ENCODE data around the gene UBE2A. TPM values are rescaled to one million over a fixed set of nuclear protein-coding genes. Genes with fewer than 3 reads are reported as not detected.
A peak's percentile ranks its signal among the peaks of the same experiment; 100 is the strongest.

Gene UBE2A
- total RNA-seq, 2 donors from 2014 or later: 49.1 to 52.6 TPM

DNA sequence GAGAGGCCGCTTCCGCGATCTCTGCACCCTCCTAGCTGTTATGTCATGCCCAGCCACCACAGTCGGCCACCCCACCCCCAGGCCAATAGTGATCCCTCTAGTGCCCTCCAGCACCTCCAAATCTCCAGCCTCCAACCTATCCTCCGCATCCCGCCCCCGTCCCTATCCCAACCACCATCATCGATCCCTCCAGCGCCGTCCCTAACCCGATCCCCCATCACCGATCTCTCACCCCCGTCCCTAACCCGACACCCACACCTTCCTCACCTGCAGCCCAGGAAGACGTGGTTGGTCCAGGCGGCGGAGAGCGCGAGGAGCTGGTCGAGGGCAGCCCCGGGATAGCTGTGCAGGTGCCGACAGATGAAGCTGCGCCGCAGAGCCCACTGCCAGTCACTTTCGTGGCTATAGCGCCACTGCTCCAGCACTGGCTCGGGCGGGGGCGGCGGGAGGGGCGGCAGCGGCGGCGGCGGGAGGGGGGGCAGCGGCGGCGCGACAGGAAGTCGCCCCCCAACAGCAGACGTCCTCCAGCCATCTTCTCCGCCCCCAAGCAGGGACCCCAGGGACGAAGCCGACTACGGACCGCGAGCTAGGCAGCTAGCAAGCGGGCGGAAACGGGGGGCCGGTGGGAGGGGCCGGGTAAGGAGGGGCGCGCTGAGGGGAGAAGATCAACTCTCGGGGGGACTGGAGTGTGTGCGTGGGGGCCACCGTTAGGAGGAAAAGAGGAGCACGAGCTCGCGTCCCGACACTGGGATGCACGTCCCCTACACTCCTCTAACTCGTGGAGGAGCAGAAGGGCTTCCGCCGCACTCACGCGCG, 31.3 kb downstream of the UBE2A start:
- ATAC-seq (peak; percentile 72 to 84), DNase-seq (peak; percentile 48)
- intact Hi-C loops (cut with DNase I): loop anchor here in 1 of 2 donors (5.0 to 10.0 kb wide), 2 partner anchors 91 to 127 kb away; no protein-coding TSS in a partner anchor

DNA sequence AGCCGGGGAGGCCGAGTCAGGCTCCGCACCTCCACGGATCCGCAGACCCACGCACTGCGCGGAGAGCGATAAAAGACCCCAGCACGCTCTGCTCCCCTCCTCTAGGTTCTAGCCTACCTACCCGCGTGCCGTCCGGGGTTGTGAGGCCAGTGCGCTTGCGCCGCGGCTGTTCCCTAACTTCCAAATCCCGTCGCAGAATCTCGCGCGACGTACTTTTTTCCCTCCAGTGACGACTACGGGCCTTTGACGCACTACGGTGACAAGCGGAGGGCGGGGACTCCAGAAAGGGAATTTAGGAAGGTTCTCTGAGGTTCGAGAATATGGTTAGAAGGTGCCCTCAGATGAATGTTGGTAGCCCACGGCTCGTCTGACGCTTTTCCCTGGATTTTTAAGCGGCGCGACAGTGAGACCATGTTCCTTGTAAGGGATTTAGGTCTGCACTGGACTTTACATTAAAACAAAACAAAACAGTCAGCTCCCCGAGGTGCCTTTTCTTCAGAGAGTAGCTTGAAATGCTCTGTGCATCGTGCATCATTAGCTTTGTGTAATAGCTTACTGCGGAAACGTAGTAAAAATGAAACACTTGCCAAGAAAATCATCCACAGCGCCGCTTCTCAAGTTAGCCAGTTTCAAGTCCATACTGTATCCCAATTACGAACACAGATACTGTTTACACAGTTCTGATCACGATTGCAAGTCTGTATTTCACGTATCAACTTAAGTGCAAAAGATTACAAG, 32.1 kb downstream of the UBE2A start, which contains the start of gene NKRF:
NKRF (minus strand) TSS at position 145 of the 738 bp plus-strand sequence.
- DNase-seq (peak; percentile 94), ATAC-seq (peak; percentile 94 to 96)
- intact Hi-C loops (cut with DNase I): loop anchor here in 1 of 2 donors (5.0 to 10.0 kb wide), 2 partner anchors 92 to 126 kb away; no protein-coding TSS in a partner anchor

DNA sequence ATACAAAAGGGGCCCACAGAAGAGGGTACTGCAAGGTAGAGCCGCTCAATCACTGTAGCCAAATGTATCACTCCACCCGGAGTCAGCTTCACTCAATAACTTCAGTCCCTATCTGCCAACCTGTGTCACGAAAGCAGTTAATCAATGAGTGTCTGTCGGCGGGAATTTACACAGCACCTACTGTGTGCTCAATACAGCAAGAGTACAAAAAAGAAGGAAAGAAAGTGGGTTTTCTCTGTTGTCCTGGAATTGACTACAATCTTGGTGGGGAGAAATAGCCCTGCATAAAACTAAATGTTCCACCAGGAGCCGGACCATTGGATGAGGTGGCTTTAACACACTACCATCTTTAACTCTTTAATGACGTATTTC, 32.6 kb downstream of the UBE2A start:
- intact Hi-C loops (cut with DNase I): loop anchor here in 1 of 2 donors (5.0 to 10.0 kb wide), 2 partner anchors 92 to 125 kb away; no protein-coding TSS in a partner anchor
- ATAC-seq (no peak), DNase-seq (no peak)

DNA sequence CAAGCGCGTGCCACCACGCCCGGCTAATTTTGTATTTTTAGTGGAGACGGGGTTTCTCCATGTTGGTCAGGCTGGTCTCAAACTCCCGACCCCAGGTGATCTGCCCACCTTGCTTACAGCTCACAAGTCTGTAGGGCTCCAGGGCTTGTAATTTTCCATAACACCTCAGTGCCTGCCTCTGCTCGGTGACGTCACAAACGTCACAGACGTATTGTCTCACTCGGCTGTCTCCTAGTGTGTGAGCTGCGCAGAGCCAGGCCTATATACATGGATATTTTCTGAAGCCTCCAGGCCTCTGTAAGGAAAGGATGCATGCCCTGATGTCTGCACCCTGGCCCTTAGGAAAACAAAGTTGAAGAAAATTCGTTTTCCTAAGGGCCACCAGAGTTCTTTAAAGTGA, 40.4 kb downstream of the UBE2A start:
- ATAC-seq (no peak), DNase-seq (no peak)
- intact Hi-C loops (cut with DNase I): loop anchor here in 1 of 2 donors (10.0 kb wide), 1 partner anchor 110 kb away; no protein-coding TSS in a partner anchor

DNA sequence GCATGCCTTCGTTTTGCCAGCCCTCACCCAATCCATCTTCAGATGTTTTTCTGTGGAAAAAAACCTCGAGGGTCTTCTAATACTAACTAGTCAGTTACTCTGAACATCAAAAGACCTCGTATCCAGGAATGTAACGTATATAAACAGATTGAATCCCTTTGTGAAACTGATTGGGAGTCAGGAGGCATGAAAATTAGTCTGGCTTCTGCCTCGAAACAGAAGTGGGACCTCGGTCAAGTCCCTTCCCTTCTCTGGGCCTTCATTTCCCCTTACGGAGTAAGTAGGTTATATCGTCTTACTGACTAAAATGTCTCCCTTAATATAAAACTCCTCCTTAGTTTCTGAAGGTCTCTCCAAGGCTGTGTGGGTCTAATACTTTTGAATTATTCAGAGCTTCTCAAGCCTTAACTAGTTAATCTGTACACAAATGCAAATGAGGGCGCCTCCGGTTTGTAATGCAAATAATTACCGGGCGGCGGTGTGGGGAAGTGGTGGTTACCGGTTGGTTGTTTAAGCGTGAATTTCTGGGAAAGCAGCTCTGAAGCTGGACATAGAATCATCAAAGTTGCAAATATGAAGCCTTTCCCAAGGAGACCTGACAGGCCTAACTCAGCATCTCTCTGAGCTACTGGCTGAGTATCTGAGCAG, 43.3 kb downstream of the UBE2A start:
- no peak for DNase-seq
- no peak for ATAC-seq
- intact Hi-C loops (cut with DNase I): loop anchor here in 1 of 2 donors (10.0 kb wide), 1 partner anchor 107 kb away; no protein-coding TSS in a partner anchor

DNA sequence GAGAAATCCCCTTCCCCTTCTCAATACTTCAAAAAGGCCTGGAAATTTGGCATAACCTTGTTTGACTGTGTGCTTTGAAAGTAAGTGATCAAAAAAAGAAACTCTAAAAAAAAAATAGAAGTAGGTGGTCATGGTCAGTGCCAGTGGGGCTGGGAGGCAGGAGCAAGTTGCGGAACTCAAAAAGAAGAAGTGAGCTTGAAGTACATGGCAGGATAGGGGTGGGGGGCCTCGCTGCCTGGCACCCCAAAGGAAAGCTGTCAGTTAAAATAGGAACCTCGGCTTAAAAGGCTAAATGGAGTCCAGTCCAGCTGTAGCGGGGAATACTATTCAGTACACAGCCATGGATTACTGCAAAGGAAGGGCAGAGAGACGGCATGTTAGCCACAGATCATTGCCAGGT, 44.1 kb downstream of the UBE2A start:
- DNase-seq (no peak), ATAC-seq (peak in 1 of 2 donors; percentile 57)
- intact Hi-C loops (cut with DNase I): loop anchor here in 1 of 2 donors (10.0 kb wide), 1 partner anchor 106 kb away; no protein-coding TSS in a partner anchor

DNA sequence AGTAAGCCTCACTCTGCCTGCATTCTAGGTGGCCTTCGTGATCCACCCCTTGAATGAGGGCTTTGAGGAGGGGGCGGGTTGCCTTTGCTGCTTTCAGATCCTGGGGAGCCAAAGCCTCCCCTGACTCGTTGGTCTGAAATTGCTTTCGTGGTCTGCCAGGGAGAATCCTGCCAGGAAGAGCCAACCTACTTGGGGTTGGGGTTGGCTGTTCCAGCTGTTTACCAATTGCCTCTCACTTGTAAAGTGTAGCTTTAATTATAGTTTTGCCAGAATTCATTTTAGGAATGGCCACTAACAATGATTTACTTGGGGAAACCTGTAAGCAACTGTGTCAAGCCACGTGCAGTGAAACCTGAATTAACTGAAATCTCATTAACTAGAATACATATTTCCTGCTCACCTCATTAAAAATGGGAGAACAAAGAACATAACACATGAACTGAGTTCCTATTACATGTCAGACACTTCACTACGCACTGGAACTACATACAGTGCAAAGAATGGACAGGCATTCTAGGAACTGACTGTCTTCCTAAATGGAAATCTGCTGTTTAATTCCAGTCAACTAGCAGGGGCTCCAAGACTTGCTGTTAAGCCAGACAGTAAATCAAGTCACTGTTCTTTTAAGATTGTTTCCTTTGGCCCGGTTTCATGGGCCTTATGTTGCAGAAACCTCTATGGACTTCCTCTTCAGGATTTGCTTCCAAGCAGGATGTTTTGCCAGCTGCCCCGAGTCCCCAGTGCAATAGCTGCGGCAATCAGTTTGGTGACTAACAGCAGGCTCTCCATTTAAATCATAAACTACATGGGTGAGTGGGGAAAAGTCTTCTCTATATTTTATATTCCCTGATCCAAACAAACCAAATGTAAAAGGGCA, 48.2 kb downstream of the UBE2A start:
- ATAC-seq: peak in 1 of 2 donors; percentile 74
- intact Hi-C loops (cut with DNase I): no loop called here
- peak; percentile 55 for DNase-seq

DNA sequence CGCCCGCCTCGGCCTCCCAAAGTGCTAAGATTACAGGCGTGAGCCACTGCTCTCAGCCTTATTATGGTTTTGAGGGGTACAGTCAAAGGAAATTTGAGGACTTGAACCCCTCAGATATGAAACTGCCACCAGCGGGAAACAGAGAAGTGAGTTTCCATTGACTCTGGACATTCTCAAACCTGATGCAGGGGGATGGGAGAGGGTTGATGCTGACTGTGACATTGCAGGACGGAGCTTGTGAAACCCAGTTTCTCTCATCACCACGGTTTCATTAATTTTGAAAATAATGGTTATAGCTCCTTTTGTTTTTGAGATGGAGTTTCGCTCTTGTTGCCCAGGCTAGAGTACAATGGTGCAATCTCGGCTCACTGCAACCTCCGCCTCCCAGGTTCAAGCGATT, 50.1 kb downstream of the UBE2A start:
- DNase-seq (no peak), ATAC-seq (no peak)
- intact Hi-C loops (cut with DNase I): no loop called here

DNA sequence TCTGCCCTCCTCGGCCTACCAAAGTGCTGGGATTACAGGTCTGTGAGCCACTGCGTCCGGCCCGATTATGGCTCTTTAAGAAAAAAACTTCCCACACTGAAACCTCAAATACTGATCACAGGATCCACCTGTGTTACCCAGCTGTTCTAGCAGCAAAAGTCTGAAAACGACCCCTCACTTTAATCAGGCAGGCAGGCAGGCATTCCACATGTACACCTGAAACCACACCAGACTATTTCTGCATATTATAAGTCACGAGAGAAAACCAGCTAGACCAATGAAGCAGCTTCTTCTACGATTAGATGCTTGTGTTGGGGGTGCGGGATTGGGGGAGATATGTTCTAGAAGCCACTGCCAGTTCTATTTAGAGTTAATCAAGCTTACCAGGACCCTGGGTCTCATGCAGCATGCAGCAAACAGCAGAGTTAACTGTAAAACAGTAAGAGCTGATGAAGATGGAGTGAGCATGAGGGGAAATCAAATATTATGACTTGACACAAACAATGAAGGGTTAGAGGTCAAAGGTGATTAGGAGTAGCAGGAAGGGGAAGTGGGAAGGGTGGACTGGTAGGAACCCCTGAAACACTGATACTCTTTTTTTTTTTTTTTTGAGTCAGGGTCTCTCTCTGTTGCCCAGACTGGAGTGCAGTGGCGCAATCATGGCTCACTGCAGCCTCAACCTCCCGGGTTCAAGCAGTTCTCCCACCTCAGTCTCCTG, 50.7 kb downstream of the UBE2A start:
- DNase-seq (no peak), ATAC-seq (no peak)
- intact Hi-C loops (cut with DNase I): no loop called here

DNA sequence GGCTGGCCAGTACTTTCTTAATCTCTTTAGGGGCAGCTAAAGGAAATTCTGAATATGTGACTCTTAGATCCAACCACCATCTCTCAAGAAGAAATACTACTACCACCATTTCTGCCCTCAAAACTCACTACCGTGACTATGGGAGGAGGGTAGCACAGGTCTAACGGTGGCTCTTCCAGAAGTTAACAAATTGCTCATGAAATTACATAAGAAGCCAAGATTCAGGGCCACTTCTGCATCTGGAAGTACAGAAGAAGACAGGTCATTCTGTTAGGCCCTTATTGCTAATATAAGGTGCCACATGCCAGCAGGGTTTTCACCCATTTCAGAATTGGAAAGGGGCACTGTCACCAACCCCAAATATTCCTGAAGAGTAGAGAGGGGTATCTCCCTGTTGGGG, 51.5 kb downstream of the UBE2A start:
- no peak for DNase-seq
- intact Hi-C loops (cut with DNase I): no loop called here
- no peak for ATAC-seq

Other genes starting within 250 kb of the UBE2A start
- 1 to 10 TPM; 4.4 to 8.0 TPM for gene SLC25A43, start 175.2 kb upstream of the UBE2A start, total RNA-seq
- 100 to 1,000 TPM; 151 to 205 TPM for gene SLC25A5, start 106.1 kb upstream of the UBE2A start, total RNA-seq
- 10 to 100 TPM; 13.1 to 17.8 TPM for gene STEEP1, start 9.2 kb upstream of the UBE2A start, total RNA-seq
- gene NKRF, start 31.9 kb downstream of the UBE2A start, total RNA-seq: 1 to 10 TPM; 4.0 to 6.1 TPM
- 10 to 100 TPM; 10.6 to 19.6 TPM for gene SEPTIN6, start 118.6 kb downstream of the UBE2A start, total RNA-seq
- under 1 TPM; 0.16 to 0.32 TPM for gene SOWAHD, start 184.0 kb downstream of the UBE2A start, total RNA-seq
- gene RPL39, start 217.1 kb downstream of the UBE2A start, total RNA-seq: 1,000 to 10,000 TPM; 1,171 to 1,199 TPM

All from left cardiac atrium (tissue), 4 donors.